Right atrium auricular region (tissue), 2 donors: ENCODE data around the gene KCNK3. TPM values are rescaled to one million over a fixed set of nuclear protein-coding genes. Genes with fewer than 3 reads are reported as not detected.

Source experiments
- DNase-seq: peaks from one replicate; pipeline ENCODE4 v3.0.0-alpha.2; 2019; ENCODE audit warnings: low spot score
- H3K27ac ChIP-seq, 2 donors: fragments of 200-600 bp; sonication (generic); 1 replicate in 1 of 2; 2 replicates in 1 of 2; pipeline ENCODE4 v1.5.1; 2016 to 2019
- H3K27me3 ChIP-seq, 2 donors: fragments of 200-600 bp; sonication (generic); one replicate each; pipeline versions ENCODE4 v1.5.1 to v1.6.0; 2017 to 2019
- H3K36me3 ChIP-seq: fragments of 200-600 bp; sonication (generic); one replicate; pipeline ENCODE4 v1.5.1; 2016
- H3K4me1 ChIP-seq, 2 donors: fragments of 200-600 bp; sonication (generic); one replicate each; pipeline versions ENCODE4 v1.5.1 to v1.6.0; 2017 to 2019
- H3K4me3 ChIP-seq, 2 donors: fragments of 200-600 bp; sonication (generic); 1 replicate in 1 of 2; 2 replicates in 1 of 2; pipeline ENCODE4 v1.5.1; 2017 to 2019; ENCODE audit warnings: mild to moderate bottlenecking in 1 of 2, moderate library complexity in 1 of 2
- H3K9me3 ChIP-seq, 2 donors: fragments of 200-600 bp; sonication (generic); one replicate each; pipeline ENCODE4 v1.5.1; 2019
- CTCF ChIP-seq, 2 donors: fragments of 200-600 bp; sonication (generic); IDR thresholded peaks; one replicate each; pipeline ENCODE4 v1.5.1; 2019; ENCODE audit warnings: antibody characterized with exemption in 2 of 2
- total RNA-seq, 2 donors: library from RNA; depleted of rRNA; stranded (reverse); fragments of >200 nt; gene quantifications; one replicate each; pipeline ENCODE4 v1.1.0, GENCODE V29; 2016

KCNK3 gene
- total RNA-seq, 2 donors from 2014 or later: 47.5 to 50.0 TPM

DNA sequence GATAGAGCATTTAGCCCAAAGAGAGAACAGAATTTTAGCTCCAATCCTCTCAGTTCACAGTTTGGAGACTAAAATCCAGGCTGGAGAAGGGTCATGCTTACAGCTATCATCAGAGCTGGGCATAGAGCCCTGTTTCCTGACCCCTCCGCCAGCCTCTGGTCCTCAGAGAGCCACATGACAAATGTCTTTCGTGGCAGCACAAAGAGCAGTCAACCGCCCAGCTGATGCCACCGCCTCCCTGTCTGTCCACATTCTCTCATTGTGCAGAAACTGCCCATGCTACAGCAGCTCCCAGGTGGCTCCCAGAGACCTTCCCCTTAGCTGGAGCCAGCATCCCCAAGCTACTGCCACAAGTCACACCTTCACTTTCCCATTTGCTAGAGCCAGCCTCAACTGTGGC lies 7.6 kb downstream of the KCNK3 start:
- H3K4me3 ChIP-seq: no peak overlapping the region
- no peaks in the 10 kb centered on the region for H3K9me3 ChIP-seq
- no peaks in the 10 kb centered on the region for H3K36me3 ChIP-seq
- H3K27ac ChIP-seq: peak overlapping the region; percentile 80 to 86
- no peak for DNase-seq
- peaks cover 0 to 71% of the 10 kb centered on the region in 2 donors for H3K4me1 ChIP-seq
- no peaks in the 10 kb centered on the region for H3K27me3 ChIP-seq
- no peak for TF ChIP-seq CTCF (IDR thresholded peaks at IDR 0.05)

DNA sequence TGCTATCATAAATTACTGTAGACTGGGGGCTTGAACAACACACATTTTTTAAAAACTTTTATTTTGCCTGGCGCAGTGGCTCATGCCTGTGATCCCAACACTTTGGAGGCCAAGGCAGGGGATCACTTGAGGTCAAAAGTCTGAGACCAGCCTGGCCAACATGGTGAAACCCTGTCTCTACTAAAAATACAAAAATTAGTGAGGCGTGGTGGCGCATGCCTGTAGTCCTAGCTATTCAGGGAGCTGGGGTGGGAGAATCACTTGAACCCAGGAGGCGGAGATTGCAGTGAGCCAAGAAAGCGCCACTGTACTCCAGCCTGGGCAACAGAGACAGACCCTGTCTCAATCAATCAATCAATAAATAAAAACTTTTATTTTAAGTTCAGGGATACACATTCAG lies 9.1 kb downstream of the KCNK3 start:
- no peaks in the 10 kb centered on the region for H3K36me3 ChIP-seq
- H3K9me3 ChIP-seq: no peaks in the 10 kb centered on the region
- TF ChIP-seq CTCF (IDR thresholded peaks at IDR 0.05): no peak
- H3K27ac ChIP-seq: peak overlapping the region; percentile 80 to 86
- no peaks in the 10 kb centered on the region for H3K27me3 ChIP-seq
- peaks cover 0 to 70% of the 10 kb centered on the region in 2 donors for H3K4me1 ChIP-seq
- no peak for DNase-seq
- no peak overlapping the region for H3K4me3 ChIP-seq

- H3K27ac ChIP-seq: peak overlapping the region; percentile 80 to 86
- H3K36me3 ChIP-seq: no peaks in the 10 kb centered on the region
- TF ChIP-seq CTCF (IDR thresholded peaks at IDR 0.05): no peak
- H3K4me1 ChIP-seq: peaks cover 0 to 71% of the 10 kb centered on the region in 2 donors
- DNase-seq: no peak
- H3K9me3 ChIP-seq: no peaks in the 10 kb centered on the region
- no peak overlapping the region for H3K4me3 ChIP-seq
- H3K27me3 ChIP-seq: no peaks in the 10 kb centered on the region
Measured at GRCh38 chr2:26702025-26702424, 9.5 kb downstream of the KCNK3 start.

- Histone ChIP-seq H3K4me1 (peaks cover 0 to 68% of the 10 kb centered on the region in 2 donors), H3K9me3 (no peaks in the 10 kb centered on the region), H3K27me3 (no peaks in the 10 kb centered on the region), H3K27ac (peak overlapping the region; percentile 80 to 86), H3K36me3 (no peaks in the 10 kb centered on the region), H3K4me3 (no peak overlapping the region)
- no peak for DNase-seq
- TF ChIP-seq CTCF (IDR thresholded peaks at IDR 0.05): no peak
Measured at GRCh38 chr2:26704441-26704977, 12.0 kb downstream of the KCNK3 start.

DNA sequence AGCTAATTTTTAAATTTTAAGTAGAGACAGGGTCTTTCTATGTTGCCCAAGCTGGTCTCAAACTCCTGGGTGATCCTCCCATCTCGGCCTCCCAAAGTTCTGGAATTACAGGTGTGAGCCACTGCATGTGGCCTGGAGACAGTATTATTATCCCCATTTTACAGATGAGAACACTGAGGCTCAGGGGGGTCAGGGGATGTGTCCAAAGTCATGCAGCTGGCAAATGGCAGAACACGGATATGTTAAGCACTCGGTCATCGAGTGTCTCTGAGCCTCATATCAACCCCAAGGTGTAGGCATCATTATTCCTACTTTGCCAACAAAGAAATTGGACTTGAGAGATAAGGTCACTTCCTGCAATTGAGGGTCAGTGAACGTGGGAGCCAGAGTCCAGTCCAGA lies 12.6 kb downstream of the KCNK3 start:
- Histone ChIP-seq H3K27ac (peak overlapping the region; percentile 80 to 86), H3K4me1 (peaks cover 0 to 68% of the 10 kb centered on the region in 2 donors), H3K36me3 (no peaks in the 10 kb centered on the region), H3K27me3 (no peaks in the 10 kb centered on the region), H3K4me3 (no peak overlapping the region), H3K9me3 (no peaks in the 10 kb centered on the region)
- no peak for TF ChIP-seq CTCF (IDR thresholded peaks at IDR 0.05)
- DNase-seq: no peak

GRCh38 chr2:26706093-26706492 lies 13.6 kb downstream of the KCNK3 start:
- peaks cover 0 to 69% of the 10 kb centered on the region in 2 donors for H3K4me1 ChIP-seq

More at GRCh38 chr2:26706093-26706492, 13.6 kb downstream of the KCNK3 start:
- Histone ChIP-seq H3K27me3 (no peaks in the 10 kb centered on the region), H3K36me3 (no peaks in the 10 kb centered on the region), H3K27ac (peak overlapping the region; percentile 80 to 86), H3K4me3 (no peak overlapping the region), H3K9me3 (no peaks in the 10 kb centered on the region)
- DNase-seq: no peak
- no peak for TF ChIP-seq CTCF (IDR thresholded peaks at IDR 0.05)
